Left lung (tissue), 14 donors: Measurements from ENCODE around the gene TRIM72. TPM values are rescaled to one million over a fixed set of nuclear protein-coding genes. Genes with fewer than 3 reads are reported as not detected.
"Not testable (repeated sequence)": the region's sequence is repeated elsewhere in the genome, so short reads cannot be mapped to it uniquely, and the experiment has no call there.

Source experiments
- ATAC-seq: fragments of 200-7000 bp; cut with Tn5 transposase; one replicate; pipeline ENCODE4 v1.9.1; 2020; ENCODE audit warnings: moderate library complexity
- DNase-seq, 4 donors: peaks; one replicate each; pipeline ENCODE4 v3.0.0-alpha.2; 2013 to 2020
- H3K27ac ChIP-seq, 2 donors: fragments of 200-600 bp; sonication (generic) in 1 of 2; one replicate each; pipeline versions ENCODE4 v1.5.0 to v1.8.0; 2020 to 2021
- H3K27me3 ChIP-seq, 2 donors: fragments of 200-600 bp; sonication (generic) in 1 of 2; one replicate each; pipeline versions ENCODE4 v1.5.0 to v1.8.0; 2020 to 2021
- H3K36me3 ChIP-seq, 2 donors: fragments of 200-600 bp; sonication (generic) in 1 of 2; one replicate each; pipeline versions ENCODE4 v1.5.0 to v1.8.0; 2020 to 2021
- H3K4me1 ChIP-seq, 2 donors: fragments of 200-600 bp; one replicate each; pipeline ENCODE4 v1.8.0; 2021
- H3K4me3 ChIP-seq, 2 donors: fragments of 200-600 bp; sonication (generic) in 1 of 2; one replicate each; pipeline versions ENCODE4 v1.5.0 to v1.8.0; 2020 to 2021; ENCODE audit warnings: mild to moderate bottlenecking in 1 of 2
- H3K9me3 ChIP-seq, 2 donors: fragments of 200-600 bp; sonication (generic) in 1 of 2; one replicate each; pipeline versions ENCODE4 v1.5.0 to v1.8.0; 2020 to 2021
- intact Hi-C, 2 donors: fragments of 100-400 bp; cut with DNase I; formaldehyde crosslinking; loops; one replicate each; pipeline versions ENCODE4 v1.11.2 to v1.14.2; 2022
- long read RNA-seq, 12 donors: library from polyadenylated mRNA in 2 of 12; unstranded in 2 of 12; transcript quantifications; one replicate each; pipeline ENCODE4 v2.0.0 and lab custom pipeline, GENCODE V29; 2019 to 2026
- polyA plus RNA-seq, 6 donors: library from polyadenylated mRNA; unstranded; fragments of 120-200 nt; gene quantifications; one replicate each; pipeline ENCODE4 v1.2.1, GENCODE V29; 2013; ENCODE audit not compliant: insufficient read length in 6 of 6
- total RNA-seq, 2 donors: library from RNA; stranded (reverse); fragmentation: NEBNext Ultra II Directional; extraction: Animal tissue kit (Norgen Biotek cat#: 25700); gene quantifications; one replicate each; pipeline ENCODE4 v1.2.1, GENCODE V29; 2021
- TF ChIP-seq, protein P1 (sequence below), 2 donors: fragments of 200-600 bp; sonication (generic) in 1 of 2; IDR thresholded peaks; one replicate each; pipeline versions ENCODE4 v1.5.0 to v1.8.0; 2021; ENCODE audit warnings: antibody characterized with exemption in 2 of 2
- donor health status: DM: no; HTN: yes; CAD: no.
- donor health status: DM: no; HTN: no; CAD: no.

TRIM72 gene
- total RNA-seq (under 1 TPM; 0.06 to 0.08 TPM), polyA plus RNA-seq (under 1 TPM; 0.14 to 0.24 (median 0.18) TPM)
- long read RNA-seq, donor 1 = 0 reads
- long read RNA-seq, donor 2 = 0 reads
- long read RNA-seq, donor 3 = 0 reads
- long read RNA-seq, donor 4 = 0 reads
- long read RNA-seq, donor 5 = 0 reads
- long read RNA-seq, donor 6 = 0 reads
- long read RNA-seq, donor 7 = 0 reads
- long read RNA-seq, donor 8 = 0 reads
- long read RNA-seq, donor 9 = 0 reads
- long read RNA-seq, donor 10 = 0 reads
- long read RNA-seq, donor 11 = 0 reads
- long read RNA-seq, donor 12 = 0 reads

GRCh38 chr16:31213877-31214707 lies at the start of gene TRIM72:
Gene TRIM72 (plus strand): TSS chr16:31214119. CDS start chr16:31214739, 620 bp downstream.
- DNase-seq (no peak), ATAC-seq (no peak)
- Histone ChIP-seq H3K27me3 (peaks cover 27 to 64% of the 10 kb centered on the region in 2 donors), H3K4me3 (peak within 1 kb of the TSS; percentile 40 to 50), H3K36me3 (no peaks in the 10 kb centered on the region), H3K27ac (no peak within 1 kb of the TSS), H3K4me1 (peaks cover 19 to 32% of the 10 kb centered on the region in 2 donors), H3K9me3 (no peaks in the 10 kb centered on the region)
- intact Hi-C loops = no loop called here
- TF ChIP-seq, protein P1, sequence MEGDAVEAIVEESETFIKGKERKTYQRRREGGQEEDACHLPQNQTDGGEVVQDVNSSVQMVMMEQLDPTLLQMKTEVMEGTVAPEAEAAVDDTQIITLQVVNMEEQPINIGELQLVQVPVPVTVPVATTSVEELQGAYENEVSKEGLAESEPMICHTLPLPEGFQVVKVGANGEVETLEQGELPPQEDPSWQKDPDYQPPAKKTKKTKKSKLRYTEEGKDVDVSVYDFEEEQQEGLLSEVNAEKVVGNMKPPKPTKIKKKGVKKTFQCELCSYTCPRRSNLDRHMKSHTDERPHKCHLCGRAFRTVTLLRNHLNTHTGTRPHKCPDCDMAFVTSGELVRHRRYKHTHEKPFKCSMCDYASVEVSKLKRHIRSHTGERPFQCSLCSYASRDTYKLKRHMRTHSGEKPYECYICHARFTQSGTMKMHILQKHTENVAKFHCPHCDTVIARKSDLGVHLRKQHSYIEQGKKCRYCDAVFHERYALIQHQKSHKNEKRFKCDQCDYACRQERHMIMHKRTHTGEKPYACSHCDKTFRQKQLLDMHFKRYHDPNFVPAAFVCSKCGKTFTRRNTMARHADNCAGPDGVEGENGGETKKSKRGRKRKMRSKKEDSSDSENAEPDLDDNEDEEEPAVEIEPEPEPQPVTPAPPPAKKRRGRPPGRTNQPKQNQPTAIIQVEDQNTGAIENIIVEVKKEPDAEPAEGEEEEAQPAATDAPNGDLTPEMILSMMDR (IDR thresholded peaks at IDR 0.05) = no peak

DNA sequence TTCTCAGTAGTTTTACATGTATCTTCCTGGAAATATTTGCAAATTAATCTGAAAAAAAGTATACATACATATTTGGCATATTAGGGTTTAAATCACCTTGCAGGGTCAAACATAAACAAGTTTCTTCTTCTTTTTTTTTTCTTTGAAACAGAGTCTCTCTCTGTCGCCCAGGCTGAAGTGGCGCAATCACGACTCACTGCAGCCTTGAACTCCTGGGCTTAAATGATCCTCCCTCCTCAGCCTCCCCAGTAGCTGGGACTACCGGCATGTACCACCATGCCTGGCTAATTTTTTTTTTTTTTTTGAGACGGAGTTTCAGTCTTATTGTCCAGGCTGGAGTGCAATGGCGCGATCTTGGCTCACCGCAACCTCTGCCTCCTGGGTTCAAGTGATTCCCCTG lies 46.6 kb upstream of the TRIM72 start:
- H3K4me3 ChIP-seq = no peak overlapping the region
- no peaks in the 10 kb centered on the region for H3K4me1 ChIP-seq
- no peaks in the 10 kb centered on the region for H3K9me3 ChIP-seq
- TF ChIP-seq, protein P1 (IDR thresholded peaks at IDR 0.05) = no peak
- no peaks in the 10 kb centered on the region for H3K27me3 ChIP-seq
- no peak overlapping the region for H3K27ac ChIP-seq
- DNase-seq = no peak
- no peak for ATAC-seq
- no peaks in the 10 kb centered on the region for H3K36me3 ChIP-seq
- intact Hi-C loops = no loop called here

GRCh38 chr16:31168848-31169247 lies 45.1 kb upstream of the TRIM72 start:
- intact Hi-C loops = no loop called here
- Histone ChIP-seq H3K27ac (no peak overlapping the region), H3K36me3 (no peaks in the 10 kb centered on the region), H3K4me3 (no peak overlapping the region), H3K4me1 (no peaks in the 10 kb centered on the region), H3K27me3 (no peaks in the 10 kb centered on the region), H3K9me3 (no peaks in the 10 kb centered on the region)
- ATAC-seq (no peak), DNase-seq (no peak)
- TF ChIP-seq, protein P1 (IDR thresholded peaks at IDR 0.05) = no peak

DNA sequence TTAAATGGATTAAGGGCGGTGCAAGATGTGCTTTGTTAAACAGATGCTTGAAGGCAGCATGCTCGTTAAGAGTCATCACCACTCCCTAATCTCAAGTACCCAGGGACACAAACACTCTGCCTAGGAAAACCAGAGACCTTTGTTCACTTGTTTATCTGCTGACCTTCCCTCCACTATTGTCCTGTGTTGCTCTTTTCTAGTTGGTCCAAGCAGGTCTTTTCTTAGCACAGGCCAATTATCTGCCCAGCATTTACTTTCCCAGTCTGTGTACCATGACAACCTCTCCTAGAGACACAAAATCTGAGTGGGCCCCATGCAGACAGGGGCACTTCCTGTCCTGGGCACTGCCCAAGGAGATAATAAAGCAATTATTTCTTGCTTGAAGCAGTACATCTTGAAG lies 43.9 kb upstream of the TRIM72 start:
- H3K27ac ChIP-seq, H3K36me3 ChIP-seq, DNase-seq, H3K4me3 ChIP-seq, H3K27me3 ChIP-seq, H3K9me3 ChIP-seq, intact Hi-C loops, ATAC-seq, H3K4me1 ChIP-seq: not testable (repeated sequence)

DNA sequence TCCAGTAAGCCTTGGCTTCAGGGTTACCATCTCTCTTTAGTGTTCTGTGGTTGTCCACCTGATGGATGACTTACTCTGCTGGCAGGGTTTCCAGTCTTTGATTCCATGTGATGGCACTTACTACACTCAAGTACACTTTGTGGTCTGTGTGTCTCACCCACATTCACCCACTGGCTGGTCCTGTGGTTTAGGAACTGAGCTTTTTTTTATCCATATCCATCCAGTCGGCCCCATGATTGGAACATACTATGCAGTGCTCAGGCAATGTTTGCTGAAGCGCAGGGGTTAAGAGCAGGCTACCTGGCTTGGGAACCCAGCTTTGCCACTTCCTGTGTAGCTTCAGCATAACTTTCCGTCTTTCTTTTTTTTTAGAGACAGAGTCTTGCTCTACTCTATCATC lies 36.8 kb upstream of the TRIM72 start:
- no peak overlapping the region for H3K4me3 ChIP-seq
- TF ChIP-seq, protein P1 (IDR thresholded peaks at IDR 0.05) = no peak
- intact Hi-C loops = no loop called here
- no peaks in the 10 kb centered on the region for H3K9me3 ChIP-seq
- H3K36me3 ChIP-seq = peaks cover 0 to 2% of the 10 kb centered on the region in 2 donors
- peak in 1 of 4 donors; percentile 57 for DNase-seq
- peak; percentile 35 for ATAC-seq
- H3K27me3 ChIP-seq = no peaks in the 10 kb centered on the region
- no peak overlapping the region for H3K27ac ChIP-seq
- peaks cover 9 to 32% of the 10 kb centered on the region in 2 donors for H3K4me1 ChIP-seq
